ENCODE measurements around the gene KAT5.
A peak's percentile ranks its signal among the peaks of the same experiment; 100 is the strongest.
"Not testable (repeated sequence)": the region's sequence is repeated elsewhere in the genome, so short reads cannot be mapped to it uniquely, and the experiment has no call there.

The KAT5 gene

GRCh38 chr11:65710421-65710820 is 1.6 kb upstream of the KAT5 start:
- no peak for DNase-seq

- DNase-seq: no peak
These were observed 603 bp downstream of the KAT5 start for GRCh38 chr11:65712633-65713076.

GRCh38 chr11:65713212-65713969 is 1.3 kb downstream of the KAT5 start:
- no peak for DNase-seq

GRCh38 chr11:65714433-65714832 is 2.4 kb downstream of the KAT5 start:
- DNase-seq: no peak

GRCh38 chr11:65716302-65716701 is 4.2 kb downstream of the KAT5 start:
- no peak for DNase-seq

- DNase-seq: no peak
These were observed 4.8 kb downstream of the KAT5 start for GRCh38 chr11:65716774-65717405.

- DNase-seq: no peak
These were observed 5.9 kb downstream of the KAT5 start for GRCh38 chr11:65717906-65718305.

GRCh38 chr11:65718531-65718930 is 6.5 kb downstream of the KAT5 start:
- DNase-seq: no peak

- DNase-seq: no peak
These were observed 7.0 kb downstream of the KAT5 start for GRCh38 chr11:65718964-65719492.

GRCh38 chr11:65719871-65720210 is 7.8 kb downstream of the KAT5 start:
- DNase-seq: no peak

GRCh38 chr11:65720211-65720934 is 8.3 kb downstream of the KAT5 start, which contains the start of gene RNASEH2C:
Gene RNASEH2C (minus strand): TSS chr11:65720798. CDS start chr11:65720758, 40 bp downstream.
- DNase-seq: peak; percentile 50

- no peak for DNase-seq
These were observed 10.2 kb downstream of the KAT5 start for GRCh38 chr11:65722261-65722660.

GRCh38 chr11:65726660-65727059 is 14.6 kb downstream of the KAT5 start:
- no peak for DNase-seq

GRCh38 chr11:65727865-65728264 is 15.8 kb downstream of the KAT5 start:
- no peak for DNase-seq

GRCh38 chr11:65730461-65730860 is 18.4 kb downstream of the KAT5 start:
- DNase-seq: no peak

- DNase-seq: not testable (repeated sequence)
These were observed 23.1 kb downstream of the KAT5 start for GRCh38 chr11:65735111-65735510.

- DNase-seq: no peak
These were observed 24.8 kb downstream of the KAT5 start for GRCh38 chr11:65736810-65737209.

- no peak for DNase-seq
These were observed 27.0 kb downstream of the KAT5 start for GRCh38 chr11:65739022-65739421.

- DNase-seq: no peak
These were observed 29.1 kb downstream of the KAT5 start for GRCh38 chr11:65741185-65741584.

GRCh38 chr11:65742353-65742752 is 30.3 kb downstream of the KAT5 start:
- no peak for DNase-seq

GRCh38 chr11:65743681-65744025 is 31.6 kb downstream of the KAT5 start:
- no peak for DNase-seq

- DNase-seq: peak; percentile 14
These were observed 32.1 kb downstream of the KAT5 start for GRCh38 chr11:65744026-65744698.

- DNase-seq: no peak
These were observed 32.6 kb downstream of the KAT5 start for GRCh38 chr11:65744699-65745042.
